ENCODE measurements around the gene TEN1.

GRCh38 chr17:76007850-76008165 lies 28.8 kb downstream of the TEN1 start:
- TF ChIP-seq CTCF (IDR thresholded peaks at IDR 0.05), result no peak
- TF ChIP-seq EP300 (IDR thresholded peaks at IDR 0.05), result no peak
- no peak for TF ChIP-seq POLR2AphosphoS5 (IDR thresholded peaks at IDR 0.05)
- no peak for TF ChIP-seq POLR2A (IDR thresholded peaks at IDR 0.05; ENCODE audit: low read depth)

All from esophagus muscularis mucosa (tissue), 4 donors.